Immature natural killer cell (primary cell): ENCODE data around the gene MSMB. TPM values are rescaled to one million over a fixed set of nuclear protein-coding genes. Genes with fewer than 3 reads are reported as not detected.

Experiments
- DNase-seq, 3 donors: peaks; one replicate each; pipeline ENCODE4 v3.0.0; 2022; ENCODE audit warnings: mixed read lengths in 1 of 3
- H3K27ac Mint-ChIP-seq, 6 donors: one replicate each; pipeline ENCODE4 v1.8.0; 2020; ENCODE audit warnings: mixed read lengths in 6 of 6, mild to moderate bottlenecking in 5 of 6, inconsistent platforms in 4 of 6, moderate library complexity in 3 of 6
- H3K27me3 Mint-ChIP-seq, 3 donors: one replicate each; pipeline ENCODE4 v1.8.0; 2020 to 2021; ENCODE audit warnings: low read depth in 3 of 3, mild to moderate bottlenecking in 3 of 3, mixed read lengths in 3 of 3, moderate library complexity in 3 of 3, inconsistent platforms in 1 of 3
- H3K36me3 Mint-ChIP-seq, 3 donors: one replicate each; pipeline ENCODE4 v1.8.0; 2020; ENCODE audit warnings: mixed read lengths in 3 of 3, inconsistent platforms in 2 of 3, mild to moderate bottlenecking in 2 of 3
- H3K4me1 Mint-ChIP-seq, 2 donors: one replicate each; pipeline ENCODE4 v1.8.0; 2020; ENCODE audit warnings: inconsistent platforms in 2 of 2, mild to moderate bottlenecking in 2 of 2, mixed read lengths in 2 of 2, moderate library complexity in 1 of 2
- H3K4me3 Mint-ChIP-seq, 5 donors: one replicate each; pipeline ENCODE4 v1.8.0; 2020; ENCODE audit warnings: mild to moderate bottlenecking in 5 of 5, mixed read lengths in 5 of 5, inconsistent platforms in 3 of 5, moderate library complexity in 3 of 5
- H3K9me3 Mint-ChIP-seq, 6 donors: one replicate each; pipeline ENCODE4 v1.8.0; 2020; ENCODE audit warnings: mild to moderate bottlenecking in 6 of 6, mixed read lengths in 6 of 6, inconsistent platforms in 4 of 6, moderate library complexity in 3 of 6
- polyA plus RNA-seq, 3 donors: library from polyadenylated mRNA; unstranded; fragments of 300-500 nt; fragmentation: Illumina TruSeq; gene quantifications; one replicate each; pipeline ENCODE4 v1.2.3, GENCODE V29; 2021

MSMB gene
- polyA plus RNA-seq, 3 donors from 2014 or later = not detected

DNA sequence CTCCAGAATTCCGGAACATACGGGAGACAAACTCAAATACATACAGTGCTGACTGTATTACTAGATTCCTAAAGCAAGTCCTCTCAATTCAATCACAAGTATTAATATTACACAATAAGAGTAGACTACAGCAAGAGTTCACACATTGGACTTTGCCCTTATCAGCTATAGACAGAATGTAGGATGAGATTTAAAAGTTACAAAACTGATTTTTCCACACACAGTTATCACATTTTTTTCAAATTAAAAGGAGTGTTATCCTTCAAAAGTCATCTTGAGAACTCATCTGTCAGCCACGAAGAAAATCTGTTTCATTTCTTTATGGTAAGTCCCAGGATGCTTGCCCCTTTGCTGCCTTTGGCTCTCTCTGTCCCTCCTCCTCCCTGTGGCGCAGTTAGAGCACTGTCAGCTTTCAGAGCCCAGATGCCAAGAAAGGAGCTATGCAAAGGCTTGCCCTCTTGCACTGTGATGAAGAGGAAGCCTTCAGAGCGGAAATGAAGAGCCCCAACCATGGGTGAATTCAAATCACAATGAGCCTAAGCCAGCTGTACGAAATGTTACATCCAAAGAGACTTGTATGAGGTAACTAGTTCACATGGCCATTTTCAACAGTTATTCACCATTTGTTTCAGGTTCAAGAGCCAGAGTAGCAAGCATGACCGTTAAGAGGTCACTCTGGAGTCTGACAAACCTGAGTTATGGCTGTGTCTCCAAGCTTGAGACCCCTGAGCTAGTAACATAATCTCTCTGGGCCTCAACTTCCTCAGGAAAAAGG lies 26.3 kb downstream of the MSMB start:
- DNase-seq = no peak
- Mint-ChIP-seq H3K27me3 (peaks cover 0 to 2% (median 0%) of the 10 kb centered on the region in 3 donors), H3K36me3 (peaks cover 2 to 12% (median 10%) of the 10 kb centered on the region in 3 donors), H3K27ac (peak overlapping the region; percentile 59 to 71 (median 68)), H3K9me3 (no peaks in the 10 kb centered on the region), H3K4me1 (peaks cover 65 to 96% of the 10 kb centered on the region in 2 donors), H3K4me3 (peak overlapping the region in 4 of 5 donors; percentile 19 to 76 (median 38))

DNA sequence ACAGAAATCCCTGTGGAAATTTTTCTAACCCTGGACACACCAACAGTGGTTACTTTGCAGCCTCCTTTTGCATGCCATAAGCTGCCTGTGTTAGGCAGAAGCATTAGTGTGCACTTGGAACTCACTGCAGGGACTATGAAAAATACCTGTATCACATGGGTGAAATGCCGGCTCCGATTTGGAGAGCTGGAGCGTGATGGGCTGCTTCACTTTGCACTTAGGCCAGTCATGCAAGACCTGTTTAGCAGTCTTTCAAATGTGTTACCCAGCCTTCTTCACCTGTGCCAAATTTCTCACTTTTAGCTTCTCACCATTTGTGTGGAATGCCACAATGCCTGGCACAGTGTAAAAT lies 26.9 kb downstream of the MSMB start:
- no peak for DNase-seq

GRCh38 chr10:46018453-46019176 lies 27.5 kb downstream of the MSMB start:
- H3K36me3 Mint-ChIP-seq = peaks cover 6 to 19% (median 16%) of the 10 kb centered on the region in 3 donors
- H3K9me3 Mint-ChIP-seq = no peaks in the 10 kb centered on the region
- H3K27ac Mint-ChIP-seq = peak overlapping the region in 3 of 6 donors; percentile 17 to 71 (median 57)
- peak overlapping the region in 1 of 5 donors; percentile 2 for H3K4me3 Mint-ChIP-seq
- H3K4me1 Mint-ChIP-seq = peaks cover 53 to 90% of the 10 kb centered on the region in 2 donors
- peaks cover 0 to 2% (median 0%) of the 10 kb centered on the region in 3 donors for H3K27me3 Mint-ChIP-seq
- no peak for DNase-seq

More for the DNA sequence above, 26.9 kb downstream of the MSMB start:
- peaks cover 59 to 95% of the 10 kb centered on the region in 2 donors for H3K4me1 Mint-ChIP-seq
- no peaks in the 10 kb centered on the region for H3K9me3 Mint-ChIP-seq
- peak overlapping the region in 2 of 5 donors; percentile 37 to 76 for H3K4me3 Mint-ChIP-seq
- peak overlapping the region in 4 of 6 donors; percentile 40 to 71 (median 66) for H3K27ac Mint-ChIP-seq
- H3K36me3 Mint-ChIP-seq = peaks cover 6 to 18% (median 16%) of the 10 kb centered on the region in 3 donors
- peaks cover 0 to 2% (median 0%) of the 10 kb centered on the region in 3 donors for H3K27me3 Mint-ChIP-seq

DNA sequence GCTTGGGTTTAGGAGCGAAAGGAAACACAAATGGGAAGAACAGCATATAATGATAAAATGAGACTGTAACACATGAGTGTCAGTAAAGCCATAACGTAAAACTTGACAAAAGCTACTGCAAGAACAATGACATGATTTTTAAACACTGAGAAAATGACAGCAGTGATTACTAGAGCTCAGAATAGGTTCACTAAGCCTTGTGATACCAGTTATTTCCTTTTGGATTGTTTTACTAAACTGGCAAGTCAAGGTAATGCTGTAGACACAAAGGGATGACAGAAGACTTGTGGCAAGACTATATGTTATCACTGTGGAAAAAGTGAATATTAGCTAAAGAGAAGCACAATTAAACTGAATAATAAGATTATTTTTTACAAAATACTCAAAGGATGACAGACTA lies 28.3 kb downstream of the MSMB start:
- no peaks in the 10 kb centered on the region for H3K9me3 Mint-ChIP-seq
- no peak for DNase-seq
- H3K4me3 Mint-ChIP-seq = no peak overlapping the region
- no peaks in the 10 kb centered on the region for H3K27me3 Mint-ChIP-seq
- peaks cover 6 to 22% (median 16%) of the 10 kb centered on the region in 3 donors for H3K36me3 Mint-ChIP-seq
- H3K4me1 Mint-ChIP-seq = peaks cover 45 to 81% of the 10 kb centered on the region in 2 donors
- H3K27ac Mint-ChIP-seq = peak overlapping the region in 2 of 6 donors; percentile 30 to 47

DNA sequence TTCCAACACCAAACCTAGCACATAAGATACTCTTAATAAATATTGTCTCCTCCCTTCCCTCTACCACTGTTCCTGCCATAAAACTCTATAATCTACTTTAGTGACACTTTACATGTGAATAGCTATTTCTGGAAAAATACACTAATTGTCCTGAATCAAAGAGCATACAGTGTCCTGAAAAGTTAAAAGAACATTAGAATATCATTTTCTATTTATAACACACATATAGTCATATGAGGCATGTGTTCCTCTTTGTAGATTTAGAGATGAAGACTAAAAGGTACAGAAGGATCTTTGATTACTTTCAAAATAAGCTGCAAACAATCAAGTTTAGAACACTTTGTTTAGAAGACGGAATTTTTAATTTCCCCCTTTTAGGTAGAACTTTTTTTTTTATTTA lies 29.3 kb downstream of the MSMB start:
- no peaks in the 10 kb centered on the region for H3K9me3 Mint-ChIP-seq
- no peak for DNase-seq
- peaks cover 6 to 26% (median 19%) of the 10 kb centered on the region in 3 donors for H3K36me3 Mint-ChIP-seq
- H3K27ac Mint-ChIP-seq = peak overlapping the region in 2 of 6 donors; percentile 18 to 58
- H3K27me3 Mint-ChIP-seq = no peaks in the 10 kb centered on the region
- H3K4me1 Mint-ChIP-seq = peaks cover 39 to 72% of the 10 kb centered on the region in 2 donors
- no peak overlapping the region for H3K4me3 Mint-ChIP-seq

- Mint-ChIP-seq H3K4me1 (peaks cover 35 to 66% of the 10 kb centered on the region in 2 donors), H3K4me3 (no peak overlapping the region), H3K27me3 (no peaks in the 10 kb centered on the region), H3K36me3 (peaks cover 6 to 26% (median 19%) of the 10 kb centered on the region in 3 donors), H3K9me3 (no peaks in the 10 kb centered on the region), H3K27ac (peak overlapping the region in 1 of 6 donors; percentile 12)
- DNase-seq = no peak
Observed at GRCh38 chr10:46016190-46016589, 29.9 kb downstream of the MSMB start.

DNA sequence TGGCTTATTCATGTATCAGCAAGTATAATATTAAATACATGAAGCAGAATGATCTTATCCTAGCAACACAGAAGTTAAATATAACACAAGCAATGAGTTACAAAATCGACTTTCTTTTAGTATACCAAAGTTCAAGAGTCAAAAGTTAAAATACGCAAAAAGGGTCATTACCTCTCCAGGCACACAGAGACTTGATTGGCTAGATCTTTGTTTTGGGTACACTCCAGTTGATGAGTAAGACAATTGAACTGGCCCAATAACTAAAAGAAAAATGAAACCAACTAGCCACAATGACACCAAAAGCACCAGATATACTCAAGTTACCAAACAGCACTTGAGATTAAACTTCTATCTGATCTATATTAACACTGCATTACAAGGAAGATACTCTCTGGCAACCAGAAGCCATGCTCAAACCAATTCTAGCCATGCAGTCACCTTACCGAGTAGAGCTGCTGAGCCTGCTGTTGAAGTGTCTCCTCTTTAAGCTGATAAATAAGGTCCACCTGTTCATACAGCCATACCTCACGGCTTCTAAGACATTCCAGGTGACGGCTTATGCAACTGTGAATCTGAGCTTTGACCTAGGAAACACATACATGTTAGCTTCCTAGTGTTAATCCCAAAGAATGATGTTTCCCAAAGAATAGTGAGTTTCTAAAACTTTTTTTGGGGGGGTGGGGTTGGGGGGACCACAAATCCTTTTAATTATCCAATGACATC lies 31.2 kb downstream of the MSMB start:
- DNase-seq = no peak
- Mint-ChIP-seq H3K27ac (peak overlapping the region in 4 of 6 donors; percentile 2 to 39 (median 22)), H3K27me3 (no peaks in the 10 kb centered on the region), H3K4me3 (no peak overlapping the region), H3K36me3 (peaks cover 6 to 37% (median 25%) of the 10 kb centered on the region in 3 donors), H3K9me3 (no peaks in the 10 kb centered on the region), H3K4me1 (peaks cover 23 to 52% of the 10 kb centered on the region in 2 donors)

GRCh38 chr10:46014206-46014605 lies 31.9 kb downstream of the MSMB start:
- H3K36me3 Mint-ChIP-seq = peaks cover 6 to 40% (median 25%) of the 10 kb centered on the region in 3 donors
- no peak for DNase-seq
- peaks cover 16 to 46% of the 10 kb centered on the region in 2 donors for H3K4me1 Mint-ChIP-seq

GRCh38 chr10:46012746-46013145 lies 33.3 kb downstream of the MSMB start:
- Mint-ChIP-seq H3K4me1 (peaks cover 4 to 31% of the 10 kb centered on the region in 2 donors), H3K27ac (peak overlapping the region in 2 of 6 donors; percentile 51 to 55), H3K9me3 (no peaks in the 10 kb centered on the region), H3K27me3 (no peaks in the 10 kb centered on the region), H3K4me3 (no peak overlapping the region), H3K36me3 (peaks cover 13 to 48% (median 30%) of the 10 kb centered on the region in 3 donors)
- no peak for DNase-seq

More at GRCh38 chr10:46014206-46014605, 31.9 kb downstream of the MSMB start:
- Mint-ChIP-seq H3K27me3 (no peaks in the 10 kb centered on the region), H3K4me3 (no peak overlapping the region), H3K27ac (peak overlapping the region in 1 of 6 donors; percentile 24), H3K9me3 (no peaks in the 10 kb centered on the region)

GRCh38 chr10:46006219-46006618 lies 39.9 kb downstream of the MSMB start:
- H3K4me3 Mint-ChIP-seq = no peak overlapping the region
- no peak for DNase-seq
- no peaks in the 10 kb centered on the region for H3K27me3 Mint-ChIP-seq
- H3K27ac Mint-ChIP-seq = peak overlapping the region in 1 of 6 donors; percentile 11
- no peaks in the 10 kb centered on the region for H3K4me1 Mint-ChIP-seq
- H3K36me3 Mint-ChIP-seq = peaks cover 13 to 40% (median 17%) of the 10 kb centered on the region in 3 donors
- H3K9me3 Mint-ChIP-seq = no peaks in the 10 kb centered on the region

GRCh38 chr10:46005383-46005782 lies 40.7 kb downstream of the MSMB start:
- H3K4me1 Mint-ChIP-seq = no peaks in the 10 kb centered on the region
- no peaks in the 10 kb centered on the region for H3K9me3 Mint-ChIP-seq
- DNase-seq = no peak
- no peaks in the 10 kb centered on the region for H3K27me3 Mint-ChIP-seq
- no peak overlapping the region for H3K4me3 Mint-ChIP-seq
- peaks cover 11 to 33% (median 13%) of the 10 kb centered on the region in 3 donors for H3K36me3 Mint-ChIP-seq
- peak overlapping the region in 2 of 6 donors; percentile 17 to 34 for H3K27ac Mint-ChIP-seq

- no peak for DNase-seq
- Mint-ChIP-seq H3K4me1 (no peaks in the 10 kb centered on the region), H3K36me3 (peaks cover 11 to 32% (median 15%) of the 10 kb centered on the region in 3 donors), H3K4me3 (no peak overlapping the region), H3K27ac (peak overlapping the region in 2 of 6 donors; percentile 17 to 34), H3K27me3 (no peaks in the 10 kb centered on the region), H3K9me3 (no peaks in the 10 kb centered on the region)
Observed at GRCh38 chr10:46004963-46005362, 41.1 kb downstream of the MSMB start.

- H3K4me3 Mint-ChIP-seq = no peak overlapping the region
- no peak for DNase-seq
- no peaks in the 10 kb centered on the region for H3K27me3 Mint-ChIP-seq
- no peaks in the 10 kb centered on the region for H3K4me1 Mint-ChIP-seq
- peak overlapping the region in 3 of 6 donors; percentile 6 to 43 (median 34) for H3K27ac Mint-ChIP-seq
- H3K36me3 Mint-ChIP-seq = peaks cover 18 to 38% (median 22%) of the 10 kb centered on the region in 3 donors
- no peaks in the 10 kb centered on the region for H3K9me3 Mint-ChIP-seq
Observed at GRCh38 chr10:46002916-46003693, 43.0 kb downstream of the MSMB start.
